Naive B cell (primary cell): Measurements from ENCODE around the gene LY6G6D. TPM values are rescaled to one million over a fixed set of nuclear protein-coding genes. Genes with fewer than 3 reads are reported as not detected.
A peak's percentile ranks its signal among the peaks of the same experiment; 100 is the strongest.
"Not testable (repeated sequence)": the region's sequence is repeated elsewhere in the genome, so short reads cannot be mapped to it uniquely, and the experiment has no call there.

Experiments used
- ATAC-seq, 2 donors: fragments of 150-1000 bp; cut with Tn5 transposase; 2 replicates each; pipeline ENCODE4 v1.10.0; 2021; ENCODE audit warnings: low read depth in 2 of 2, mild to moderate bottlenecking in 2 of 2, moderate library complexity in 2 of 2
- DNase-seq: peaks from one replicate; pipeline ENCODE4 v3.0.0; 2022
- H3K27ac Mint-ChIP-seq, 6 donors: one replicate each; pipeline ENCODE4 v1.8.0; 2020 to 2022; ENCODE audit warnings: mild to moderate bottlenecking in 6 of 6, mixed read lengths in 6 of 6, moderate library complexity in 5 of 6, inconsistent platforms in 2 of 6
- H3K27me3 Mint-ChIP-seq, 3 donors: one replicate each; pipeline ENCODE4 v1.8.0; 2021 to 2022; ENCODE audit warnings: mixed read lengths in 3 of 3, mild to moderate bottlenecking in 1 of 3
- H3K36me3 Mint-ChIP-seq, 2 donors: one replicate each; pipeline ENCODE4 v1.8.0; 2020 to 2022; ENCODE audit warnings: mixed read lengths in 2 of 2, inconsistent platforms in 1 of 2, mild to moderate bottlenecking in 1 of 2
- H3K4me1 Mint-ChIP-seq, 3 donors: one replicate each; pipeline ENCODE4 v1.8.0; 2020 to 2022; ENCODE audit warnings: mixed read lengths in 3 of 3, inconsistent platforms in 1 of 3, mild to moderate bottlenecking in 1 of 3, moderate library complexity in 1 of 3
- H3K4me3 Mint-ChIP-seq, 8 donors: one replicate each; pipeline ENCODE4 v1.8.0; 2020 to 2022; ENCODE audit warnings: mild to moderate bottlenecking in 8 of 8, mixed read lengths in 8 of 8, moderate library complexity in 8 of 8, inconsistent platforms in 2 of 8
- H3K9me3 Mint-ChIP-seq, 7 donors: one replicate each; pipeline ENCODE4 v1.8.0; 2020 to 2022; ENCODE audit warnings: mixed read lengths in 7 of 7, mild to moderate bottlenecking in 5 of 7, inconsistent platforms in 2 of 7, moderate library complexity in 1 of 7
- polyA plus RNA-seq, 6 donors: library from polyadenylated mRNA; unstranded; fragments of 300-500 nt; fragmentation: Illumina TruSeq; gene quantifications; one replicate each; pipeline ENCODE4 v1.2.3, GENCODE V29; 2021; ENCODE audit warnings: low read depth in 6 of 6

The LY6G6D gene
- polyA plus RNA-seq, 6 donors from 2014 or later = not detected

- Mint-ChIP-seq H3K4me3 (peak overlapping the region; percentile 96 to 100 (median 98)), H3K4me1 (peaks cover 28 to 46% (median 33%) of the 10 kb centered on the region in 3 donors), H3K27me3 (no peaks in the 10 kb centered on the region), H3K27ac (peak overlapping the region in 5 of 6 donors; percentile 93 to 99 (median 98)), H3K36me3 (peaks cover 6 to 12% of the 10 kb centered on the region in 2 donors), H3K9me3 (no peaks in the 10 kb centered on the region)
- ATAC-seq = no peak
- DNase-seq = no peak
These were observed 13.3 kb upstream of the LY6G6D start for GRCh38 chr6:31701666-31702404.

DNA sequence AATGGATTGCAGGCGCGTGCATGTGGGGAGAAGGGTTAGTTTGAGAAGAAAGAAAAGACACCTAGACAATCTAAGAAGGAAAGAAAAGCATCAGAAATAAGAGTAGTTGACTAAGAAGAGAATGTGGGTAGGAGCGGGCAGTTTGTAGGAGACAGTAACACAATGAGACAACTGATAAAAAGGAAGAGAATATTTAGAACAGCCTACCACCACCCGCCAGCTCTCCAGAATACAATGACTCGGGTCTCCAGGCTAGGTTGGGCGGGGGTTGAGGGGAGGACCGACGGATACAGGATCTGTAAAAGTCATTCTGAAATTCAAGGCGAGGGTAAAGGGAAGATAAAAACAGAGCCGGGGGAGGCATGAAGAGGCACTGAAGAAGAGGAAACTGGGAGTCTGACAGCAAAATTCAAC, 12.7 kb upstream of the LY6G6D start:
- Mint-ChIP-seq H3K4me3 (peak overlapping the region; percentile 96 to 100 (median 98)), H3K36me3 (peaks cover 6 to 11% of the 10 kb centered on the region in 2 donors), H3K4me1 (peaks cover 25 to 46% (median 33%) of the 10 kb centered on the region in 3 donors), H3K27me3 (no peaks in the 10 kb centered on the region), H3K9me3 (no peaks in the 10 kb centered on the region), H3K27ac (peak overlapping the region; percentile 91 to 99 (median 98))
- DNase-seq (no peak), ATAC-seq (no peak)

GRCh38 chr6:31702819-31703716, 12.1 kb upstream of the LY6G6D start, which contains the start of gene ABHD16A:
TSS of gene ABHD16A (minus strand) at chr6:31703324. CDS start at chr6:31703281, 43 bp downstream.
- DNase-seq = peak; percentile 98
- no peaks in the 10 kb centered on the region for H3K27me3 Mint-ChIP-seq
- peak within 1 kb of the TSS; percentile 96 to 100 (median 98) for H3K4me3 Mint-ChIP-seq
- peak; percentile 94 to 95 for ATAC-seq
- peaks cover 1 to 5% of the 10 kb centered on the region in 2 donors for H3K36me3 Mint-ChIP-seq
- peaks cover 22 to 41% (median 26%) of the 10 kb centered on the region in 3 donors for H3K4me1 Mint-ChIP-seq
- peak within 1 kb of the TSS; percentile 91 to 99 (median 98) for H3K27ac Mint-ChIP-seq
- H3K9me3 Mint-ChIP-seq = no peaks in the 10 kb centered on the region

DNA sequence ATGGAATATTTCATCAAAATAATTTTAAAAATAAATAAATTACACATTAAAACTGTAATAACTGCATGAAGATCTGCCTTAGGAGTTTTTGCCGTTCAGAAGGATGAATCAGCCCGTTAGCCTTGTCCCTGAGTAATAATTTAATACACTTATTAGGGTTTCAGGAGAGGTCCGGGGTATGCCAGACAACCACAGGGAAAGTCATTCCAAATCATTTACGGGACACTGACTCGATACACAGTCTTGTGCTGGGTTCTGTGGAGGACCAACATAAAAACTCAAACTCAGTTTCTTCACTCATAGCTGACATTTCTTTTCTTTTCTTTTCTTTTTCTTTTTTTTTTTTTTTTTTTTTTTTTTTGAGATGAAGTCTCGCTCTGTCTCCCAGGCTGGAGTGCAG, 9.2 kb upstream of the LY6G6D start:
- Mint-ChIP-seq H3K4me3 (no peak overlapping the region), H3K27me3 (no peaks in the 10 kb centered on the region)

DNA sequence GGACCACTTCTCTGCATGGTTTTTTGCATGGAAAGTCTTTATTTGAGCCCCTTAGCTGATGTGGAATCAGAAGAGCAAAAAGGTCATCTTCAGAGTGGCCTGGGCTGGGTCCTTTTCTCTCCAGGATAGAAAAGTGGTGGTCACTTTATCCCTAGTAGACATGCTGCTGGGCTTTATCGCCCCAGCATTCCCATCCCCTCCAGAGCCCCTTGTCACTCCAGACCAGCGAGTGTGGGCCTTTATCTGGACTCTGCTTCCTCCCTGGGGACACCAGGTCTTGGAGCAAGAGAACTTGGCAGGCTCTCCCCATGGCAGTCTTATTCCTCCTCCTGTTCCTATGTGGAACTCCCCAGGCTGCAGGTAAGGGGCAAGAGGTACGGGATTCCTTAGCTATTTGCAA, 8.5 kb upstream of the LY6G6D start, which contains the start of gene LY6G6F:
Gene LY6G6F (plus strand): TSS at position 268 of the 400 bp plus-strand sequence. CDS start 41 bp downstream, at position 309.
- no peak within 1 kb of the TSS for H3K27ac Mint-ChIP-seq
- DNase-seq (no peak), ATAC-seq (no peak)
- H3K4me1 Mint-ChIP-seq = peaks cover 26 to 35% (median 29%) of the 10 kb centered on the region in 3 donors
- peaks cover 0 to 5% of the 10 kb centered on the region in 2 donors for H3K36me3 Mint-ChIP-seq
- H3K9me3 Mint-ChIP-seq = no peaks in the 10 kb centered on the region
- H3K4me3 Mint-ChIP-seq = peak within 1 kb of the TSS in 2 of 8 donors; percentile 9 to 36
- H3K27me3 Mint-ChIP-seq = no peaks in the 10 kb centered on the region

More for the DNA sequence above, 9.2 kb upstream of the LY6G6D start:
- ATAC-seq (no peak), DNase-seq (no peak)
- no peaks in the 10 kb centered on the region for H3K9me3 Mint-ChIP-seq
- no peak overlapping the region for H3K27ac Mint-ChIP-seq
- peaks cover 0 to 5% of the 10 kb centered on the region in 2 donors for H3K36me3 Mint-ChIP-seq
- H3K4me1 Mint-ChIP-seq = peaks cover 25 to 36% (median 29%) of the 10 kb centered on the region in 3 donors

DNA sequence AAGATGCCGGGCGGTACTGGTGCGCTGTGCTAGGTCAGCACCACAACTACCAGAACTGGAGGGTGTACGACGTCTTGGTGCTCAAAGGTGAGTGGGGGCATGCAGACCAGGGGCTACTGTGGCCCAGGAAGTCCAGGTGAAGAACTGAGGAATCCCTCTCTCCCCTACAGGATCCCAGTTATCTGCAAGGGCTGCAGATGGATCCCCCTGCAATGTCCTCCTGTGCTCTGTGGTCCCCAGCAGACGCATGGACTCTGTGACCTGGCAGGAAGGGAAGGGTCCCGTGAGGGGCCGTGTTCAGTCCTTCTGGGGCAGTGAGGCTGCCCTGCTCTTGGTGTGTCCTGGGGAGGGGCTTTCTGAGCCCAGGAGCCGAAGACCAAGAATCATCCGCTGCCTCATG, 7.4 kb upstream of the LY6G6D start:
- H3K4me3 Mint-ChIP-seq = no peak overlapping the region
- DNase-seq (no peak), ATAC-seq (no peak)
- no peaks in the 10 kb centered on the region for H3K9me3 Mint-ChIP-seq
- H3K4me1 Mint-ChIP-seq = peaks cover 22 to 30% (median 28%) of the 10 kb centered on the region in 3 donors
- no peak overlapping the region for H3K27ac Mint-ChIP-seq
- peaks cover 0 to under 1% of the 10 kb centered on the region in 2 donors for H3K36me3 Mint-ChIP-seq
- H3K27me3 Mint-ChIP-seq = peaks cover 0 to under 1% (median 0%) of the 10 kb centered on the region in 3 donors

DNA sequence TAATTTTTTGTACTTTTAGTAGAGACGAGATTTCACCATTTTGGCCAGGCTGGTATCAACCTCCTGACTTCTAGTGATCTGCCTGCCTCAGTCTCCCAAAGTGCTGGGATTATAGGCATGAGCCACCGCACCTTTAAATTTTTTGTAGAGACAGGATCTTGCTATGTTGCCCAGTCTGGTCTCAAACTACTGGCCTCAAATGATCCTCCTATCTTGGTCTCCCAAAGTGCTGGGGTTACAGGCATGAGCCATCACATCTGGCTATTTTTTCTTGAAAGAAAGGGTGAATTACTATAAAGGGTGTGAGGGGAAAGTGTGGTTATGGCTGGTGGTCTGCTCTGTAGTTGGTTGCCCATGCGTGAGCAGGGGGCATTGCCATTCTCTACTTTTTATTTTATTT, 6.9 kb upstream of the LY6G6D start:
- no peak for ATAC-seq
- Mint-ChIP-seq H3K36me3 (no peaks in the 10 kb centered on the region), H3K9me3 (no peaks in the 10 kb centered on the region), H3K27ac (no peak overlapping the region), H3K27me3 (peaks cover 0 to 6% (median 0%) of the 10 kb centered on the region in 3 donors), H3K4me1 (peaks cover 21 to 28% (median 26%) of the 10 kb centered on the region in 3 donors), H3K4me3 (no peak overlapping the region)
- no peak for DNase-seq

DNA sequence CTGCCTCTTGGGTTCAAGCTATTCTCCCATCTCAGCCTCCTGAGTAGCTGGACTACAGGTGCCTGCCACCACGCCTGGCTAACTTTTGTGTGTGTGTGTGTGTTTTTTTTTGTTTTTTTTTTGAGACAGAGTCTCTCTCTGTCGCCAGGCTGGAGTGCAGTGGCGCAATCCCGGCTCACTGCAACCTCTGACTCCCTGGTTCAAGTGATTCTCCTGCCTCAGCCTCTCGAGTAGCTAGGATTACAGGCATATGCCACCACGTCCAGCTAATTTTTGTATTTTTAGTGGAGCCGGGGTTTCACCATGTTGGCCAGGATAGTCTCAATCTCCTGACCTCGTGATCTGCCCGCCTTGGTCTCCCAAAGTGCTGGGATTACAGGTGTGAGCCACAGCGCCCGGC, 6.0 kb upstream of the LY6G6D start:
- not testable (repeated sequence) for DNase-seq, H3K9me3 Mint-ChIP-seq, ATAC-seq, H3K36me3 Mint-ChIP-seq, H3K4me3 Mint-ChIP-seq, H3K27me3 Mint-ChIP-seq, H3K27ac Mint-ChIP-seq
- H3K4me1 Mint-ChIP-seq = peaks cover 17 to 22% (median 20%) of the 10 kb centered on the region in 3 donors

DNA sequence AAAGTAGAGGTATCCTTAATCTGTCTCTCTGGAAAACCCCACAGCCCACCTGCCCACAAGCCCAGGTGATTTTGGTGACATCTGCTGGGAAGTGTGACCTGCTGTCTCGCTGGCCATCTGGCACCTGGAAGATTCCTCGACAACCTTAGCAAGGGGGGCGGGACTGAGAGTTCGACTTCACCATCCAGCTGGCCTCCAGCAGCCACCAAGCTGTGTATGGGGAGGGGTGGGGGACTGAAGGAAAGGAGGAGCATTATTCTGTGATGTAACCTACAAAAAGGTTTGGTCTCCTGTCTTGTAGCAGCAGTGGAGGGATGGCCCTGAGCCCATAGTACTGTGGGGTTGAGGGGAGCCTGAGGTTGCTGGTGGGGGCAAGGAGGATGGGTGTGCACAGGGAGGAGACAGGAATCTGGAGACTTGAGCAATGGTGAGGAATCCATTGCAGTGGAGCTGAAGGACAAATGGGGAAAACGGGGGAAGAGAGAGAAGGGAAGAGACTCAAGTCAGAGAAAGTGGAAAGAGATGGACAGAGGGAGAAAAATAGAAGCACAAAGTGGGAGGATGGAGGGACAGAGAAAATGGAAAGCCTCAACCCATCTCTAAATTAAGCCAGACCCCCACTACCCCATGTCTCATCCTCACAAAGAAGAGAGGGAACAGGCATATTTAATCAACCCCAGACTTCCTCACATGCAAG, 4.5 kb upstream of the LY6G6D start:
- Mint-ChIP-seq H3K27me3 (peaks cover 0 to 8% (median 0%) of the 10 kb centered on the region in 3 donors), H3K36me3 (no peaks in the 10 kb centered on the region), H3K4me1 (peaks cover 17 to 22% (median 20%) of the 10 kb centered on the region in 3 donors), H3K27ac (peak overlapping the region in 3 of 6 donors; percentile 8 to 89 (median 47)), H3K9me3 (no peaks in the 10 kb centered on the region), H3K4me3 (peak overlapping the region in 3 of 8 donors; percentile 10 to 31 (median 29))
- ATAC-seq = no peak
- DNase-seq = no peak

GRCh38 chr6:31711233-31711632, 3.9 kb upstream of the LY6G6D start:
- Mint-ChIP-seq H3K27ac (peak overlapping the region in 2 of 6 donors; percentile 56 to 87), H3K4me3 (peak overlapping the region in 1 of 8 donors; percentile 35), H3K4me1 (peaks cover 17 to 22% (median 20%) of the 10 kb centered on the region in 3 donors), H3K36me3 (no peaks in the 10 kb centered on the region), H3K27me3 (peaks cover 0 to 8% (median 0%) of the 10 kb centered on the region in 3 donors), H3K9me3 (no peaks in the 10 kb centered on the region)
- ATAC-seq = no peak
- DNase-seq = no peak

DNA sequence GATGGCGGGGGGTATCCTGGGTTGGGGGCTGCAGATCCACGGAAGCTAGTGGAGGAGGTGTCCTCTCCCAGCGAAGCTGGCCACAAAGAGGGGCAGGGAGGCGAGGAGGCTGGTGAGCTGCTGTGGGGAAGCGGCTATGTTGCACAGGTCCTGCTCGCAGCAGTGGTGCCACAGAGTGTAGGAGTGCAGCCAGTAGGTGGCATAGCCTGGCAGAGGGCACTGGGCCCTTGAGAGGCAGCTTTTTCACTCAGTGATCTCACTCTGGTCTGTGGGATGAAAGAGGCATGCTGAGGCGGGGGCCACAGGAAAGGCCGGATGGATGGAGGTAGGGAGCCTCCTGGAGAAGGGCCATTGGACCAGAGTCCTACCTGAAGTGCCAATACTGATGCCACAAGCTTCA, 2.9 kb upstream of the LY6G6D start:
- H3K4me1 Mint-ChIP-seq = peaks cover 17 to 22% (median 20%) of the 10 kb centered on the region in 3 donors
- H3K9me3 Mint-ChIP-seq = no peaks in the 10 kb centered on the region
- peak overlapping the region in 2 of 6 donors; percentile 5 to 35 for H3K27ac Mint-ChIP-seq
- ATAC-seq (peak; percentile 87 to 88), DNase-seq (no peak)
- peaks cover 0 to 8% (median 0%) of the 10 kb centered on the region in 3 donors for H3K27me3 Mint-ChIP-seq
- H3K4me3 Mint-ChIP-seq = peak overlapping the region in 1 of 8 donors; percentile 17
- no peaks in the 10 kb centered on the region for H3K36me3 Mint-ChIP-seq

DNA sequence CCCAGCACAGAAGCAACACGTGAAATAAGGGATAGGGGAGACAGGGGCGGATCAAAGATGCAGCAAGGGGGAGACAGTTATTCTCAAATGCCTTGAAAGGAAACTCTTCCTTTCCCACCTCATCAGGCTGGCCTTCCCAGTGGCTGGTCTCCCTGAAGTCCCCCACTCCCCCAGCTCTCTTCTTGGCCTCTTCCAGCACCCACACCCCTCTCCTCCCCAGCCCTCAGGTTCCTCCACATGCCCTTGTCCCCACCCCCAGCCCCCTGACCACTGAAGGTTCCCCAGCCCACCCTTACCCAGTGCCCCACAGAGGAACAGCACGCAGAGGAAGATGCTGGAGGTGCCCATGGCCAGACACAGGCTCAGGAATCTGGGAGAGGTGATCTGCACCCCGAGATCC, 1.7 kb upstream of the LY6G6D start:
- ATAC-seq = no peak
- no peak for DNase-seq
- no peak overlapping the region for H3K4me3 Mint-ChIP-seq
- no peaks in the 10 kb centered on the region for H3K9me3 Mint-ChIP-seq
- H3K27ac Mint-ChIP-seq = peak overlapping the region in 3 of 6 donors; percentile 47 to 86 (median 63)
- no peaks in the 10 kb centered on the region for H3K36me3 Mint-ChIP-seq
- peaks cover 17 to 22% (median 20%) of the 10 kb centered on the region in 3 donors for H3K4me1 Mint-ChIP-seq
- peaks cover 0 to 8% (median 0%) of the 10 kb centered on the region in 3 donors for H3K27me3 Mint-ChIP-seq
